Spleen (tissue), 7 donors: ENCODE data around the gene RANBP10.

ENCODE experiments used
- POLR2A ChIP-seq, 3 donors: fragments of 450-650 bp; IDR thresholded peaks; one replicate each; pipeline ENCODE4 v1.5.1; 2017; ENCODE audit warnings: antibody characterized with exemption in 3 of 3, mild to moderate bottlenecking in 1 of 3
- TF ChIP-seq, protein P1 (sequence below), 11 experiments: fragments of 200-600 bp in 7 of 11; fragments of 450-650 bp in 4 of 11; sonication (generic) in 4 of 11; IDR thresholded peaks in 8 of 11; conservative IDR thresholded peaks in 3 of 11; 1 replicate in 7 of 11; 2 replicates in 4 of 11; pipeline versions ENCODE4 v1.4.0 to v1.8.0; 2016 to 2021; ENCODE audit warnings: antibody characterized with exemption in 11 of 11, inconsistent platforms in 4 of 11, mild to moderate bottlenecking in 1 of 11
- donor health status: DM: no; HTN: no; CAD: no; lungs with moderate emphysema.
- donor health status: DM: no; HTN: no; CAD: no.
- donor health status: DM: no; HTN: no; CAD: no.

- TF ChIP-seq, protein P1, sequence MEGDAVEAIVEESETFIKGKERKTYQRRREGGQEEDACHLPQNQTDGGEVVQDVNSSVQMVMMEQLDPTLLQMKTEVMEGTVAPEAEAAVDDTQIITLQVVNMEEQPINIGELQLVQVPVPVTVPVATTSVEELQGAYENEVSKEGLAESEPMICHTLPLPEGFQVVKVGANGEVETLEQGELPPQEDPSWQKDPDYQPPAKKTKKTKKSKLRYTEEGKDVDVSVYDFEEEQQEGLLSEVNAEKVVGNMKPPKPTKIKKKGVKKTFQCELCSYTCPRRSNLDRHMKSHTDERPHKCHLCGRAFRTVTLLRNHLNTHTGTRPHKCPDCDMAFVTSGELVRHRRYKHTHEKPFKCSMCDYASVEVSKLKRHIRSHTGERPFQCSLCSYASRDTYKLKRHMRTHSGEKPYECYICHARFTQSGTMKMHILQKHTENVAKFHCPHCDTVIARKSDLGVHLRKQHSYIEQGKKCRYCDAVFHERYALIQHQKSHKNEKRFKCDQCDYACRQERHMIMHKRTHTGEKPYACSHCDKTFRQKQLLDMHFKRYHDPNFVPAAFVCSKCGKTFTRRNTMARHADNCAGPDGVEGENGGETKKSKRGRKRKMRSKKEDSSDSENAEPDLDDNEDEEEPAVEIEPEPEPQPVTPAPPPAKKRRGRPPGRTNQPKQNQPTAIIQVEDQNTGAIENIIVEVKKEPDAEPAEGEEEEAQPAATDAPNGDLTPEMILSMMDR (IDR thresholded peaks at IDR 0.05 in 8 of 11, conservative IDR thresholded peaks at IDR 0.05 in 3 of 11): no peak
- TF ChIP-seq POLR2A (IDR thresholded peaks at IDR 0.05): no peak
Measured at GRCh38 chr16:67762385-67762784, 44.0 kb downstream of the RANBP10 start.
